ENCODE measurements around the gene GPANK1. TPM values are rescaled to one million over a fixed set of nuclear protein-coding genes. Genes with fewer than 3 reads are reported as not detected.

GPANK1 gene
- total RNA-seq, 1 experiment from 2014 or later, result 26.8 TPM

GRCh38 chr6:31651602-31652191 lies 13.1 kb downstream of the GPANK1 start:
- Histone ChIP-seq H3K23me2 (ENCODE audit: insufficient read length, low read depth, low read length, poor library complexity, severe bottlenecking) (peaks cover 11% of the 10 kb centered on the region), H3T11ph (ENCODE audit: low read length) (no peak overlapping the region), H3K56ac (ENCODE audit: insufficient read length, low read depth, low read length) (no peak overlapping the region), H4K8ac (replicated peaks; ENCODE audit: insufficient read length, low read depth, low read length) (no peak overlapping the region), H3K14ac (ENCODE audit: insufficient read depth, low read length) (peak overlapping the region; percentile 82), H3K4ac (ENCODE audit: low read depth, low read length) (no peak overlapping the region), H3K4me1 (ENCODE audit: insufficient read depth, low read length) (no peaks in the 10 kb centered on the region), H3K23ac (ENCODE audit: insufficient read length, low read depth, low read length) (no peak overlapping the region), H3K27ac (ENCODE audit: insufficient read length, low read depth, low read length) (peak overlapping the region; percentile 84), H2AFZ (ENCODE audit: low read length) (no peak overlapping the region), H3K9ac (ENCODE audit: extremely low read depth, insufficient read length, low read length) (peak overlapping the region; percentile 45), H2BK12ac (ENCODE audit: insufficient read length, low read depth, low read length) (no peak overlapping the region), H2AK5ac (ENCODE audit: insufficient read length, low read length) (no peak overlapping the region), H3K79me1 (ENCODE audit: insufficient read depth, low read depth, low read length, poor library complexity, severe bottlenecking) (peaks cover 7% of the 10 kb centered on the region), H3K4me2 (ENCODE audit: insufficient read depth, insufficient read length, low read length) (peak overlapping the region; percentile 66), H2BK5ac (ENCODE audit: insufficient read length, low read length) (no peak overlapping the region), H2BK20ac (ENCODE audit: low read depth, low read length, poor library complexity, severe bottlenecking) (no peak overlapping the region), H3K18ac (ENCODE audit: insufficient read length, low read depth, low read length) (peak overlapping the region; percentile 87), H3K79me2 (ENCODE audit: insufficient read depth, low read length) (peaks cover 9% of the 10 kb centered on the region; the same call in 1 of the 2 replicates), H4K91ac (ENCODE audit: insufficient read length, low read depth, low read length) (no peak overlapping the region), H3K27me3 (ENCODE audit: insufficient read depth, low read length) (no peaks in the 10 kb centered on the region), H3K9me3 (ENCODE audit: control insufficient read depth, low read depth, low read length) (no peaks in the 10 kb centered on the region), H4K5ac (ENCODE audit: insufficient read length, low read depth, low read length) (no peak overlapping the region), H2BK15ac (ENCODE audit: low read depth, low read length) (no peak overlapping the region), H2BK120ac (ENCODE audit: low read depth, low read length, poor library complexity, severe bottlenecking) (no peak overlapping the region), H4K20me1 (ENCODE audit: control insufficient read depth, insufficient read depth, insufficient read length) (no peaks in the 10 kb centered on the region)
- peak; percentile 89 for DNase-seq
- Mint-ChIP-seq H3K4me3 (peak overlapping the region; percentile 83 to 95), H3K9me3 (no peaks in the 10 kb centered on the region), H3K36me3 (ENCODE audit: insufficient read depth in 1 of 3, low read depth in 3 of 3) (peaks cover 35 to 55% (median 48%) of the 10 kb centered on the region in 3 experiments), H3K27ac (peak overlapping the region; percentile 94 to 100 (median 100)), H3K27me3 (ENCODE audit: low read depth) (no peaks in the 10 kb centered on the region), H3K4me1 (peaks cover 8 to 20% of the 10 kb centered on the region in 2 experiments)
- WGBS (ENCODE audit: extremely low coverage, insufficient read length, low lambda C conversion rate), result no CpG with 5 or more reads among the region's 29 CpGs
- TF ChIP-seq CTCF (conservative IDR thresholded peaks at IDR 0.05), result no peak
